Muscle layer of colon (tissue), 2 donors: Measurements from ENCODE around the gene TRAP1.

ENCODE experiments used
- H3K27ac ChIP-seq: one replicate; pipeline ENCODE4 v1.7.0; 2013; ENCODE audit warnings: low read depth, mild to moderate bottlenecking, low read length, moderate library complexity
- H3K27me3 ChIP-seq, 2 donors: one replicate each; pipeline ENCODE4 v1.7.0; 2013; ENCODE audit warnings: low read length in 2 of 2, mild to moderate bottlenecking in 2 of 2; ENCODE audit not compliant: insufficient read depth in 2 of 2, control insufficient read depth in 1 of 2
- H3K36me3 ChIP-seq: one replicate; pipeline ENCODE4 v1.7.0; 2013; ENCODE audit warnings: mild to moderate bottlenecking, low read length; ENCODE audit not compliant: insufficient read depth
- H3K4me1 ChIP-seq: one replicate; pipeline ENCODE4 v1.7.0; 2013; ENCODE audit warnings: mild to moderate bottlenecking, low read length; ENCODE audit not compliant: insufficient read depth
- H3K4me3 ChIP-seq, 2 donors: one replicate each; pipeline ENCODE4 v1.7.0; 2013; ENCODE audit warnings: low read length in 2 of 2, low read depth in 1 of 2, mild to moderate bottlenecking in 1 of 2, moderate library complexity in 1 of 2
- H3K9ac ChIP-seq: one replicate; pipeline ENCODE4 v1.7.0; 2013; ENCODE audit warnings: low read length
- H3K9me3 ChIP-seq: one replicate; pipeline ENCODE4 v1.7.0; 2013; ENCODE audit warnings: mild to moderate bottlenecking, low read length
- donor health status: abdominal sarcoma.
- donor health status: Adenocarcinoma of cecum.

TRAP1 gene

GRCh38 chr16:3655030-3655395 lies 62.3 kb downstream of the TRAP1 start:
- H3K27ac ChIP-seq: no peak overlapping the region
- H3K4me3 ChIP-seq: no peak overlapping the region
- H3K9me3 ChIP-seq: no peaks in the 10 kb centered on the region
- H3K27me3 ChIP-seq: no peaks in the 10 kb centered on the region
- no peak overlapping the region for H3K9ac ChIP-seq
- H3K4me1 ChIP-seq: no peaks in the 10 kb centered on the region
- H3K36me3 ChIP-seq: peaks cover 30% of the 10 kb centered on the region

GRCh38 chr16:3654249-3654991 lies 62.9 kb downstream of the TRAP1 start, which contains the start of gene DNASE1:
TSS of gene DNASE1 (plus strand) at chr16:3654691. CDS start at chr16:3655374, 683 bp downstream.
- no peaks in the 10 kb centered on the region for H3K27me3 ChIP-seq
- H3K9me3 ChIP-seq: no peaks in the 10 kb centered on the region
- H3K36me3 ChIP-seq: peaks cover 26% of the 10 kb centered on the region
- no peaks in the 10 kb centered on the region for H3K4me1 ChIP-seq
- no peak within 1 kb of the TSS for H3K9ac ChIP-seq
- no peak within 1 kb of the TSS for H3K27ac ChIP-seq
- no peak within 1 kb of the TSS for H3K4me3 ChIP-seq

GRCh38 chr16:3652373-3653195 lies 64.7 kb downstream of the TRAP1 start:
- H3K27me3 ChIP-seq: no peaks in the 10 kb centered on the region
- no peaks in the 10 kb centered on the region for H3K9me3 ChIP-seq
- H3K9ac ChIP-seq: no peak overlapping the region
- no peaks in the 10 kb centered on the region for H3K4me1 ChIP-seq
- no peak overlapping the region for H3K4me3 ChIP-seq
- peaks cover 15% of the 10 kb centered on the region for H3K36me3 ChIP-seq
- H3K27ac ChIP-seq: no peak overlapping the region

GRCh38 chr16:3651461-3652372 lies 65.6 kb downstream of the TRAP1 start:
- H3K9me3 ChIP-seq: no peaks in the 10 kb centered on the region
- no peaks in the 10 kb centered on the region for H3K27me3 ChIP-seq
- H3K4me1 ChIP-seq: no peaks in the 10 kb centered on the region
- no peak overlapping the region for H3K9ac ChIP-seq
- H3K4me3 ChIP-seq: no peak overlapping the region
- H3K36me3 ChIP-seq: peaks cover 7% of the 10 kb centered on the region
- H3K27ac ChIP-seq: no peak overlapping the region

- H3K9ac ChIP-seq: no peak overlapping the region
- H3K27ac ChIP-seq: no peak overlapping the region
- no peaks in the 10 kb centered on the region for H3K27me3 ChIP-seq
- H3K36me3 ChIP-seq: peaks cover 3% of the 10 kb centered on the region
- H3K4me1 ChIP-seq: no peaks in the 10 kb centered on the region
- no peaks in the 10 kb centered on the region for H3K9me3 ChIP-seq
- no peak overlapping the region for H3K4me3 ChIP-seq
Observed at GRCh38 chr16:3650631-3651265, 66.6 kb downstream of the TRAP1 start.

GRCh38 chr16:3646348-3646920 lies 70.9 kb downstream of the TRAP1 start:
- Histone ChIP-seq H3K4me1 (no peaks in the 10 kb centered on the region), H3K36me3 (peaks cover 16% of the 10 kb centered on the region), H3K9me3 (no peaks in the 10 kb centered on the region), H3K27ac (no peak overlapping the region), H3K4me3 (no peak overlapping the region), H3K27me3 (no peaks in the 10 kb centered on the region), H3K9ac (no peak overlapping the region)

GRCh38 chr16:3645504-3646347 lies 71.6 kb downstream of the TRAP1 start:
- Histone ChIP-seq H3K27ac (no peak overlapping the region), H3K9ac (no peak overlapping the region), H3K27me3 (no peaks in the 10 kb centered on the region), H3K4me3 (no peak overlapping the region), H3K36me3 (peaks cover 16% of the 10 kb centered on the region), H3K9me3 (no peaks in the 10 kb centered on the region), H3K4me1 (no peaks in the 10 kb centered on the region)

- Histone ChIP-seq H3K4me1 (no peaks in the 10 kb centered on the region), H3K9ac (no peak overlapping the region), H3K27me3 (no peaks in the 10 kb centered on the region), H3K9me3 (no peaks in the 10 kb centered on the region), H3K27ac (no peak overlapping the region), H3K4me3 (no peak overlapping the region), H3K36me3 (peaks cover 16% of the 10 kb centered on the region)
Observed at GRCh38 chr16:3645108-3645503, 72.2 kb downstream of the TRAP1 start.

GRCh38 chr16:3643095-3643730 lies 74.1 kb downstream of the TRAP1 start:
- Histone ChIP-seq H3K9me3 (no peaks in the 10 kb centered on the region), H3K4me3 (no peak overlapping the region), H3K36me3 (peaks cover 16% of the 10 kb centered on the region), H3K4me1 (no peaks in the 10 kb centered on the region), H3K27me3 (no peaks in the 10 kb centered on the region), H3K27ac (no peak overlapping the region), H3K9ac (no peak overlapping the region)
